Smooth muscle cell (in vitro differentiated cells): ENCODE results near the gene TPRN. TPM values are rescaled to one million over a fixed set of nuclear protein-coding genes. Genes with fewer than 3 reads are reported as not detected.

Experiments used
- DNase-seq: peaks from one replicate; lab custom pipeline; 2025; ENCODE audit not compliant: unreplicated experiment; lab: John Stamatoyannopoulos, UW
- H2AFZ ChIP-seq: fragments of 200-600 bp; sonication (generic); 2 replicates; pipeline ENCODE4 v1.6.0; 2016; ENCODE audit warnings: antibody characterized with exemption, low read depth, mild to moderate bottlenecking
- H3F3A ChIP-seq: fragments of 200-600 bp; sonication (generic); 2 replicates; pipeline ENCODE4 v1.6.0; 2017; ENCODE audit warnings: antibody characterized with exemption, low read depth
- H3K27ac ChIP-seq: fragments of 200-600 bp; sonication (generic); 2 replicates; pipeline ENCODE4 v1.5.1; 2016; ENCODE audit warnings: low read depth, mild to moderate bottlenecking
- H3K27me3 ChIP-seq: fragments of 200-600 bp; sonication (generic); 2 replicates; pipeline ENCODE4 v1.6.1; 2016; ENCODE audit warnings: low read depth, mild to moderate bottlenecking
- H3K36me3 ChIP-seq: fragments of 200-600 bp; sonication (generic); 2 replicates; pipeline ENCODE4 v1.5.1; 2016; ENCODE audit warnings: low read depth
- H3K4me1 ChIP-seq: fragments of 200-600 bp; sonication (generic); 2 replicates; pipeline ENCODE4 v1.5.1; 2016; ENCODE audit warnings: low read depth
- H3K4me2 ChIP-seq: fragments of 200-600 bp; sonication (generic); 2 replicates; pipeline ENCODE4 v1.6.0; 2016; ENCODE audit warnings: mild to moderate bottlenecking
- H3K4me3 ChIP-seq: fragments of 200-600 bp; sonication (generic); 2 replicates; pipeline ENCODE4 v1.5.1; 2016; ENCODE audit warnings: mild to moderate bottlenecking
- H3K79me2 ChIP-seq: fragments of 200-600 bp; sonication (generic); 2 replicates; pipeline ENCODE4 v1.6.0; 2016; ENCODE audit warnings: low read depth, mild to moderate bottlenecking
- H3K9ac ChIP-seq: fragments of 200-600 bp; sonication (generic); 2 replicates; pipeline ENCODE4 v1.6.0; 2016; ENCODE audit warnings: low read depth
- H3K9me3 ChIP-seq: fragments of 200-600 bp; sonication (generic); replicated peaks from 2 replicates; pipeline ENCODE4 v1.5.1; 2016; ENCODE audit warnings: low read depth
- H4K20me1 ChIP-seq: fragments of 200-600 bp; sonication (generic); 2 replicates; pipeline ENCODE4 v1.6.0; 2016; ENCODE audit warnings: low read depth
- WGBS: methylation state at CpG from one replicate; pipeline ENCODE4 v1.1.7; 2016; ENCODE audit warnings: low lambda C conversion rate; 5-methylcytosine and 5-hydroxymethylcytosine counted together
- polyA plus RNA-seq: library from polyadenylated mRNA; unstranded; fragments of >200 nt; fragmentation: Nextera tagmentation; extraction: Ambion mirVana; gene quantifications from 2 replicates; pipeline ENCODE4 v1.2.1, GENCODE V29; 2016
- total RNA-seq: library from RNA; depleted of rRNA; stranded (reverse); fragments of >200 nt; gene quantifications from 2 replicates; pipeline ENCODE4 v1.2.3, GENCODE V29; 2014
- TF ChIP-seq, protein P1 (sequence below): fragments of 200-600 bp; sonication (generic); IDR thresholded peaks from 2 replicates; pipeline ENCODE4 v1.5.1; 2017; ENCODE audit warnings: borderline replicate concordance, mild to moderate bottlenecking, antibody characterized with exemption; ENCODE audit not compliant: insufficient read depth, poor library complexity, severe bottlenecking

TPRN gene
- total and polyA plus RNA-seq, 2 experiments from 2014 or later, result 4.0 to 19.0 TPM

DNA sequence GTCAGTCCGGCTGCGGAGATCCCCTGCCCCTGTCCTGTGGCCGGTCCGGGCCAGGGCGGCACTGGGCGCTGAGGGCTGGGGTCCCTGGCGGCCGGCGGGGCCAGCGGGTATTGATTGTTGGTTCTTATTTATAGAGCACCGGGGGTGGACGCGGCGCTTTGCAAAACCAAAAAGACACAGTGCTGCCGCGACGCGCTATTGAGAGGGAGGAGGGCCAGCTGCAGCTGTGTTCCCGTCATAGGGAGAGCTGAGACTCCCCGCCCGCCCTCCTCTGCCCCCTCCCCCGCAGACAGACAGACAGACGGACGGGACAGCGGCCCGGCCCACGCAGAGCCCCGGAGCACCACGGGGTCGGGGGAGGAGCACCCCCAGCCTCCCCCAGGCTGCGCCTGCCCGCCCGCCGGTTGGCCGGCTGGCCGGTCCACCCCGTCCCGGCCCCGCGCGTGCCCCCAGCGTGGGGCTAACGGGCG, 33.2 kb downstream of the TPRN start:
- Histone ChIP-seq H3K27me3 (peaks cover 100% of the 10 kb centered on the region), H3K4me2 (no peak overlapping the region)

GRCh38 chr9:137166380-137167229, 33.9 kb downstream of the TPRN start:
- Histone ChIP-seq H3K27ac (no peak overlapping the region), H3K79me2 (no peaks in the 10 kb centered on the region), H3K4me2 (no peak overlapping the region), H3K9me3 (no peaks in the 10 kb centered on the region), H3K4me1 (no peaks in the 10 kb centered on the region), H3F3A (no peaks in the 10 kb centered on the region), H4K20me1 (no peaks in the 10 kb centered on the region), H3K36me3 (no peaks in the 10 kb centered on the region), H2AFZ (no peak overlapping the region), H3K4me3 (no peak overlapping the region), H3K9ac (no peak overlapping the region), H3K27me3 (peaks cover 100% of the 10 kb centered on the region)
- DNase-seq, result no peak
- TF ChIP-seq, protein P1, sequence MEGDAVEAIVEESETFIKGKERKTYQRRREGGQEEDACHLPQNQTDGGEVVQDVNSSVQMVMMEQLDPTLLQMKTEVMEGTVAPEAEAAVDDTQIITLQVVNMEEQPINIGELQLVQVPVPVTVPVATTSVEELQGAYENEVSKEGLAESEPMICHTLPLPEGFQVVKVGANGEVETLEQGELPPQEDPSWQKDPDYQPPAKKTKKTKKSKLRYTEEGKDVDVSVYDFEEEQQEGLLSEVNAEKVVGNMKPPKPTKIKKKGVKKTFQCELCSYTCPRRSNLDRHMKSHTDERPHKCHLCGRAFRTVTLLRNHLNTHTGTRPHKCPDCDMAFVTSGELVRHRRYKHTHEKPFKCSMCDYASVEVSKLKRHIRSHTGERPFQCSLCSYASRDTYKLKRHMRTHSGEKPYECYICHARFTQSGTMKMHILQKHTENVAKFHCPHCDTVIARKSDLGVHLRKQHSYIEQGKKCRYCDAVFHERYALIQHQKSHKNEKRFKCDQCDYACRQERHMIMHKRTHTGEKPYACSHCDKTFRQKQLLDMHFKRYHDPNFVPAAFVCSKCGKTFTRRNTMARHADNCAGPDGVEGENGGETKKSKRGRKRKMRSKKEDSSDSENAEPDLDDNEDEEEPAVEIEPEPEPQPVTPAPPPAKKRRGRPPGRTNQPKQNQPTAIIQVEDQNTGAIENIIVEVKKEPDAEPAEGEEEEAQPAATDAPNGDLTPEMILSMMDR, result no peak
- 87% methylated on average over 21 of the region's 22 CpGs for WGBS

More for the DNA sequence above, 33.2 kb downstream of the TPRN start:
- no peaks in the 10 kb centered on the region for H3K4me1 ChIP-seq
- 67% methylated on average over 27 of the region's 44 CpGs for WGBS
- DNase-seq, result no peak
- no peaks in the 10 kb centered on the region for H3K9me3 ChIP-seq
- H3K9ac ChIP-seq, result no peak overlapping the region
- H4K20me1 ChIP-seq, result no peaks in the 10 kb centered on the region
- H3F3A ChIP-seq, result no peaks in the 10 kb centered on the region
- TF ChIP-seq, protein P1, result no peak
- no peak overlapping the region for H3K4me3 ChIP-seq
- H2AFZ ChIP-seq, result no peak overlapping the region
- H3K36me3 ChIP-seq, result no peaks in the 10 kb centered on the region
- H3K79me2 ChIP-seq, result no peaks in the 10 kb centered on the region
- H3K27ac ChIP-seq, result no peak overlapping the region

DNA sequence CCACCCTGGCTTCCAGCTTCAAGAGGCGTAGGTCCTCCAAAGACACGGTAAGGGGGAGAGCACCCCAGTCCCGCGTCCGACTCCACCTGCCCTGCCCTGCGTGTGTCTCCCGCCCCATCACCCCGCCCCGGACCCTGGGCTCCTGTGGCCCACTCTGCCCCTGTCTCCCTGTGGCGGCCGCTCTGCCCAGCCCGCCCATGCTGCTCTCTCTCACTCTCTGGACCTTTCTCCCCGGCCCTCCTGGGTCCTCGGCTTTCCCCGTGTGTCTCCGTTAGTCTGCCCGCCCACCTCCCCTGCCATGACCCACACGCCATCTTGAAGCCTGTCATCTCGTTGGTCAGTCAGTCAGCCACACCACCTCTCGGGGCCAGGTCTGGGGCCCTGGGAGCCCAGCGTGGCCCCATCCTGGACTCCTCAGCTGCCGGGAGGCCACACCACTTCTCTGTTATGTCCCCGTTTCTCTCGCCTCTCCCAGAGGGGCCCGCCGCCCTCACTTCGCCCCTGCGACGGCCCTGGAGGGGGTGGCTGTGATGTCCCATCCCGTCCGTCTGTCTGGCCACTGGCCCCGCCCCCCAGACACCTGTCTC, 35.2 kb downstream of the TPRN start:
- Histone ChIP-seq H3K9me3 (no peaks in the 10 kb centered on the region), H3K36me3 (no peaks in the 10 kb centered on the region), H3K4me1 (no peaks in the 10 kb centered on the region), H3K79me2 (no peaks in the 10 kb centered on the region), H4K20me1 (no peaks in the 10 kb centered on the region), H3F3A (no peaks in the 10 kb centered on the region), H3K4me2 (no peak overlapping the region), H3K9ac (no peak overlapping the region), H3K27me3 (peaks cover 100% of the 10 kb centered on the region), H3K4me3 (no peak overlapping the region), H3K27ac (no peak overlapping the region), H2AFZ (no peak overlapping the region)
- TF ChIP-seq, protein P1, result no peak
- no peak for DNase-seq
- 90% methylated on average over 22 of the region's 32 CpGs for WGBS
